GM18505 (cell line): ENCODE measurements around the gene SPECC1L.

Experiments used
- ATAC-seq: cut with Tn5 transposase; IDR thresholded peaks from one replicate; pipeline ENCODE4 v1.9.1; 2021; ENCODE audit not compliant: unreplicated experiment
- POLR2A ChIP-seq: IDR thresholded peaks from 4 replicates; pipeline ENCODE4 v1.6.1; 2011; ENCODE audit warnings: borderline replicate concordance; ENCODE audit not compliant: insufficient read depth, insufficient read length; ENCODE audit errors: extremely low read depth

Gene SPECC1L

GRCh38 chr22:24393012-24393559 is 122.5 kb downstream of the SPECC1L start:
- TF ChIP-seq POLR2A = no peak
- ATAC-seq = no peak

- ATAC-seq = no peak
- TF ChIP-seq POLR2A = no peak
These were observed 123.2 kb downstream of the SPECC1L start for GRCh38 chr22:24393848-24394247.

- no peak for TF ChIP-seq POLR2A
- no peak for ATAC-seq
These were observed 123.6 kb downstream of the SPECC1L start for GRCh38 chr22:24394254-24394653.

- no peak for ATAC-seq
- TF ChIP-seq POLR2A = no peak
These were observed 127.8 kb downstream of the SPECC1L start for GRCh38 chr22:24398409-24398808.

DNA sequence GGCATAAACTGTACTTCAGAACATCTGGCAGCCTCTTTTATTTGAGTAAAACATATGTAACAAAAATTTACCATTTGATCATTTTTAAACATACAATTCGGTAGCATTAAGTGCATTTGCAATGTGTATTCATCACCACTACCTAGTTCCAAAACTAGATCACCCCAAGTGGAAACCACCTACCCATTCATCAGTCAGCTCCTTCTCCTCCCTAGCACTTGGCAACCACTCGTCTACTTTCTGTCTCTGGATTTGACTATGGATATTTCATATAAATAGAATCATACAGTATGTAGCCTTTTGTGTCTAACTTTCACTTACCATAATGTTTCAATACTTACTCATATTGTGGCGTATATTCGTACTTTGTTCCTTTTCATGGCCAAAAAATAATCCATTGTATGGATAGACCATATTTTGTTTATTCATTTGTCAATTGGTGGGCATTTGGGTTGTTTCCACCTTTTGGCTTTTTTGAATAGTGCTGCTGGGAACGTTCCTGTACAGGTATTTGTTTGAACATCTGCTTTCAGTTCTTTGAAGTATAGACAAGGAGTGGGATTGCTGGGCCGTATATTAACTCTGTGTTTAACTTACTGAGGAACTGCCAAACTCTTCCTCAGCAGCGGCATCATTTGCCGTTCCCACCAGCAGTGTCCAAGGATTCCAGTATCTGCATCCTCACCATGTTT is 129.5 kb downstream of the SPECC1L start:
- no peak for ATAC-seq
- TF ChIP-seq POLR2A = no peak

- ATAC-seq = no peak
- TF ChIP-seq POLR2A = peak; percentile 9
These were observed 130.3 kb downstream of the SPECC1L start for GRCh38 chr22:24400726-24401596.

GRCh38 chr22:24401931-24402367 is 131.3 kb downstream of the SPECC1L start:
- ATAC-seq = no peak

DNA sequence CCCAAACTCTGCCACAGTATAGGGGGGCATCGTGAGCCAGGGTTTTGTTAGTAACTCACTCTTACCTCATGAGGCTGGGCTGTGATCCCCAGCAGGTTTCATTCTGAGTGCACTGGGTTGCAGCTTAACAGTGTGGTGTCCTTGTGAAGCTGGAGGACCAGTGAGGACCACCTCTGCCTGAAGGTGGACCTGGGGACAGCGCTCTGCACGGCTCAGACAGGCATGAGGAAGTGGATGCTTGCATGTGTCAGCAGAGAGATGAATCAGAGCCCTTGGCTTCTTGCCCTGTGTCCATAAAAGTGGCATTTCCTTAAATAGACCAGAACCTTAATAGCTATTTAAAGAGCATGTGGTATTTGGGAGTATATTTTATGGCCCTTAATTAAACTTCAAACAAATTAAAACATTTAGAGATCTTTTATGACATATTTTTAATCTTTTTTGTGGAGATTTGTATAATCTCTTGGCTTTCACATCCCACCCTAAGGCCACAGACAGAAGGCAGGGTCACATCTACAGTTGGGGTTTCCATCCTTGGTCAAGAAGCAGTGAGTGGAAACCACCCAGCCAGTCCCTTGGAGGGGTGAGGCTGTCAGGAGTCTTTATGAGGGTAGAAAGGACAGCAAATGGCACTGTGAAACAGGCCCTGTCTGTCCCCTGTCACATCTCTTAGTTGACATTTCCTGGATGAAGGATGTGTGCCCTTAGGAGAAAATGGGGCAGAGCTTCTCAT is 132.0 kb downstream of the SPECC1L start:
- no peak for ATAC-seq
- TF ChIP-seq POLR2A = no peak

More at GRCh38 chr22:24401931-24402367, 131.3 kb downstream of the SPECC1L start:
- no peak for TF ChIP-seq POLR2A

DNA sequence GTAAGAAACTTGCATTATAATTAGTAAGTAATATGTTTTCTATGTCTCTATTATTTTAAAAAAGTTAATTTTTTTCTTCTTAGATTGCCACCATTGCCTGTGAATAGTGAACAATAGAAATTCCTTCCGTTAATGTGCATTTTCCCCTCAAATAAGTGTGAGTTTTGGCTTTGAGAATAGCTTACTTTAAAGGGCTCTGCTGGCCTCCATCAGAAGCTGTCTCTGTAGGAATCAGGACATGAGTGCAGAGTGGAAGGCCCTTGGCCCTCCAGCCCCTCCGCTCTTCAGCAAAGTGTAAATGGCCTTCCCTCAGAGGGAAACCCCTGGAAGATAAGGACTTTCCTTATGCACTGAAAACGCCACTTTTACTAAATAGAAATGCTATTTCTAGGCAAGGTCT is 132.7 kb downstream of the SPECC1L start:
- TF ChIP-seq POLR2A = no peak
- ATAC-seq = no peak

- no peak for TF ChIP-seq POLR2A
- ATAC-seq = no peak
These were observed 134.1 kb downstream of the SPECC1L start for GRCh38 chr22:24404561-24405275.

DNA sequence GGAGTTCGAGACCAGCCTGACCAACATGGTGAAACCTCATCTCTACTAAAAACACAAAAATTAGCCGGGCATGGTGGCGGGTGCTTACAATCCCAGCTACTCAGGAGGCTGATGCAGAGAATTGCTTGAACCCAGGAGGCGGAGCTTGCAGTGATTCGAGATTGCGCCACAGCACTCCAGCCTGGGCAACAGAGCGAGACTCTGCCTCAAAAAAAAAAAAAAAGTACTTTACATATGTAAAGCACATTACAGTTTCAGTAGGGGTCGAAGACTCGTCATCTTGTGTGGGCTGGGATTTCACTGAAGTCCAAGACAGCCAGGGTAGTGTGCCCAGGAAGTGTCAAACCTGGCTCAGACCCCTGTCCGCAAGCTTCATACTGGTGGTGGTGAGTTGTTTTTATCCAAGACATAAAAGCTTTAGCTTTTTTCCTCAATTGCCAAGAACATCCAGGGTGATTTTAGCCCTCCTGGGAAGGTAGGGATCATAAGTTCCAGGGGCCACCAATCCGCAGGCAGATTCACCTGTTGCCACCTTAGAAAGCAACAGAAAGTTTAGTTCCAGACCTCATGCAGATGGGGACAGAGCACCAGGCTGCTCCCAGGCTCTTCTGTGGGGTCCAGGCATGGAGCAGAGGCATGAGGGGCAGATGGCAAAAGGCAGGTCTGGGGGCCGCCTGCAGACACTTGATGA is 135.1 kb downstream of the SPECC1L start:
- ATAC-seq = no peak
- TF ChIP-seq POLR2A = no peak

- TF ChIP-seq POLR2A = no peak
- no peak for ATAC-seq
These were observed 136.0 kb downstream of the SPECC1L start for GRCh38 chr22:24406322-24407277.

- no peak for ATAC-seq
- no peak for TF ChIP-seq POLR2A
These were observed 136.6 kb downstream of the SPECC1L start for GRCh38 chr22:24407278-24407665.
